ENCODE results near the gene SCYL1. TPM values are rescaled to one million over a fixed set of nuclear protein-coding genes. Genes with fewer than 3 reads are reported as not detected.

The SCYL1 gene
- total RNA-seq, 2 experiments from 2014 or later, result 59.1 to 62.1 TPM

DNA sequence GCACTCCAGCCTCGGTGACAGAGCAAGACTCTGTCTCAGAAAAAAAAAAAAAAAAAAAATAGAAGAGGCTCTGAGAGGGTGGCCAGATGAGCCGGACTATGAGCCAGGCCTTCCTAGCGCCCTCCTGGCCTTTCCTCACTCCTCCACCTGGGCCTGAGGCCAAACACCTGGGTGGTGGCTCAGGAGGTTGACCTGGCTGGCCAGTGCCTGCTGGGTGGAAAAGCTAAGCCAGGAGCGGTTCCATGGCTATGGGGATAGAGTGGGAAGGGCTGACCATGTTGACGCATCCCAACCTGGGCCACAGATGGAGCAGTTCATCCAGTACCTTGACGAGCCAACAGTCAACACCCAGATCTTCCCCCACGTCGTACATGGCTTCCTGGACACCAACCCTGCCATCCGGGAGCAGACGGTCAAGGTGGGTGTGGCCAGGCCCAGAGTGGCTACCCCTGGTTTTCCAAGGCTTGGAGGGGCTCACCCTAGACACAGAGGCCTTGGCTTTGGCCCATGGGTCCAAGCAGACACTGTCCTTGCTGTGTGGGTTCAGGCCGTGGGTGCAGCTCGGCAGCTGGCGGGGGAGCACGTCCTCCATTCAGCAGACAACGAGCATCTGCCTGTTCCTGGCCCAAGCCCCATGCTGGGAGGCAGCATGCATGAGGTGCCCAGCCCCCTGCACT is 7.6 kb downstream of the SCYL1 start:
- CTCF ChIA-PET, result interaction anchor here (1.5 kb wide), 1 partner anchor 9 kb away, joined by 8 read pairs; no protein-coding TSS in a partner anchor
- H3K4me1 Mint-ChIP-seq, result peaks cover 24% of the 10 kb centered on the region
- no peaks in the 10 kb centered on the region for H3K27me3 Mint-ChIP-seq
- POLR2A ChIA-PET, result no interaction called here
- DNase-seq, result no peak
- peak overlapping the region; percentile 5 for H3K27ac Mint-ChIP-seq
- H3K36me3 Mint-ChIP-seq (ENCODE audit: low read depth), result peaks cover 30% of the 10 kb centered on the region
- no peaks in the 10 kb centered on the region for H3K9me3 Mint-ChIP-seq
- no peak overlapping the region for H3K4me3 Mint-ChIP-seq

GRCh38 chr11:65535102-65535501 is 10.2 kb downstream of the SCYL1 start:
- POLR2A ChIA-PET, result no interaction called here
- CTCF ChIA-PET, result interaction anchor here (1.4 to 2.5 kb wide), 2 partner anchors 10 to 38 kb away, joined by 3 to 13 read pairs; partner anchors contain the start of gene SCYL1
- H3K4me3 Mint-ChIP-seq, result no peak overlapping the region
- H3K36me3 Mint-ChIP-seq (ENCODE audit: low read depth), result peaks cover 23% of the 10 kb centered on the region
- no peak overlapping the region for H3K27ac Mint-ChIP-seq
- H3K27me3 Mint-ChIP-seq, result no peaks in the 10 kb centered on the region
- H3K9me3 Mint-ChIP-seq, result no peaks in the 10 kb centered on the region
- no peak for DNase-seq
- peaks cover 7% of the 10 kb centered on the region for H3K4me1 Mint-ChIP-seq

DNA sequence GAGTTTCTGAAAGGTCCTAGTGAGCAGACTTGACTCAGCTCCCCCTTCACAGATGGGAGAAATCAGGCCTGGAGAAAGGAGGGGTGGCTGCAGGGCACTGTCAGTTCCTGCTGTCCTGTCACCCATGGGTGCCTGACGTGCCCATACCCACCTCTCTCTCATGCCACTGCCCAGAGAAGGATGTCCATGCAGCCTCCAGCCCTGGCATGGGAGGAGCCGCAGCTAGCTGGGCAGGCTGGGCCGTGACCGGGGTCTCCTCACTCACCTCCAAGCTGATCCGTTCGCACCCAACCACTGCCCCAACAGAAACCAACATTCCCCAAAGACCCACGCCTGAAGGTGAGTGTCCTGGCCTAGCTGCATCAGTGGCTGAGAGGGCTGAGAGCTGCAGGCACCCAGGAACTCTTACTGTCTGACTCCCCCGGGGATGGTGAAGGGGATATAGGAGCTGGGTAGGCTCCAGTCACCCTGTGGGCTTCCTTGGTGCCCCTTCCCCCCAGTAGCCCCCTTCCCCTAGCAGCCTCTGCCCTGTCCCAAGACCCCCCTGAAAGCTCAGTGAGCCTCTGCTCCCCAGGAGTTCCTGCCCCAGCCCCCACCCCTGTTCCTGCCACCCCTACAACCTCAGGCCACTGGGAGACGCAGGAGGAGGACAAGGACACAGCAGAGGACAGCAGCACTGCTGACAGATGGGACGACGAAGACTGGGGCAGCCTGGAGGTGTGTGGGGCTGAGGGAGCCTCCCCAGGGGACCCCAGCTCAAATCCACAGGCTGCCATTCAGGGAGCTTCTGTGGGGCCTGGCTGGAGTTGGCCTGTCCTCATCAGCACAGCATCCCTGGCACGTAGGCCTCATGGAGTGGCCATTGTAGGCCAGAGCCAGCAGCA is 11.8 kb downstream of the SCYL1 start:
- Mint-ChIP-seq H3K9me3 (no peaks in the 10 kb centered on the region), H3K36me3 (ENCODE audit: low read depth) (peaks cover 11% of the 10 kb centered on the region), H3K27ac (no peak overlapping the region), H3K4me1 (peaks cover 7% of the 10 kb centered on the region), H3K27me3 (no peaks in the 10 kb centered on the region), H3K4me3 (no peak overlapping the region)
- ChIA-PET CTCF (interaction anchor here (1.1 to 2.5 kb wide), 5 partner anchors 9 to 53 kb away, joined by 3 to 13 read pairs (median 3); partner anchors contain the start of gene SCYL1), POLR2A (no interaction called here)
- DNase-seq, result no peak

- ChIA-PET CTCF (interaction anchor here (1.1 to 5.8 kb wide), 6 partner anchors 8 to 52 kb away, joined by 3 to 75 read pairs (median 4); partner anchors contain the start of genes EHBP1L1 and SCYL1), POLR2A (no interaction called here)
- DNase-seq, result no peak
- H3K4me3 Mint-ChIP-seq, result peak overlapping the region; percentile 10
- no peaks in the 10 kb centered on the region for H3K27me3 Mint-ChIP-seq
- H3K36me3 Mint-ChIP-seq (ENCODE audit: low read depth), result peaks cover 8% of the 10 kb centered on the region
- peaks cover 12% of the 10 kb centered on the region for H3K4me1 Mint-ChIP-seq
- no peak overlapping the region for H3K27ac Mint-ChIP-seq
- no peaks in the 10 kb centered on the region for H3K9me3 Mint-ChIP-seq
These were observed 12.4 kb downstream of the SCYL1 start for GRCh38 chr11:65537296-65537597.

DNA sequence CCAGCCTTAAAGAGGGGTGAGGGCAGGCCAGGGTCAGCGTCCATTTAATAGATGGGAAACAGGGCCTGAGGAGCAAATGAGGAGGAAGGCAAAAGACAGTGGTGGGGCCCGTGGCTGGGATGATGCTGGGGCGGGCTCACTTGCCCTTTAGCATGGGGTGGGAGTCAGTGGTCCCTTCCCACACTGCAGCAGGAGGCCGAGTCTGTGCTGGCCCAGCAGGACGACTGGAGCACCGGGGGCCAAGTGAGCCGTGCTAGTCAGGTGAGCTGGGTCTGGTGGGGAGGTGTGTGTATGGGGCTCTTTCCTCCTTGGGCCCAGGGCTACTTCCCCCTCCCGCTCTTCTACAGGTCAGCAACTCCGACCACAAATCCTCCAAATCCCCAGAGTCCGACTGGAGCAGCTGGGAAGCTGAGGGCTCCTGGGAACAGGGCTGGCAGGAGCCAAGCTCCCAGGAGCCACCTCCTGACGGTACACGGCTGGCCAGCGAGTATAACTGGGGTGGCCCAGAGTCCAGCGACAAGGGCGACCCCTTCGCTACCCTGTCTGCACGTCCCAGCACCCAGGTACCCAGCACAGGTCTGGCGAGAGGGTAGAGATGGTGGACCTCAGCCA is 12.8 kb downstream of the SCYL1 start:
- POLR2A ChIA-PET, result interaction anchor here (0.6 kb wide), 1 partner anchor 11 kb away, joined by 3 read pairs; no protein-coding TSS in a partner anchor
- Mint-ChIP-seq H3K27ac (no peak overlapping the region), H3K4me1 (peaks cover 12% of the 10 kb centered on the region), H3K4me3 (peak overlapping the region; percentile 10), H3K27me3 (no peaks in the 10 kb centered on the region), H3K36me3 (ENCODE audit: low read depth) (peaks cover 4% of the 10 kb centered on the region), H3K9me3 (no peaks in the 10 kb centered on the region)
- CTCF ChIA-PET, result interaction anchor here (1.1 to 5.8 kb wide), 5 partner anchors 8 to 65 kb away, joined by 3 to 75 read pairs (median 3); partner anchors contain the start of genes EHBP1L1 and SCYL1
- DNase-seq, result no peak

DNA sequence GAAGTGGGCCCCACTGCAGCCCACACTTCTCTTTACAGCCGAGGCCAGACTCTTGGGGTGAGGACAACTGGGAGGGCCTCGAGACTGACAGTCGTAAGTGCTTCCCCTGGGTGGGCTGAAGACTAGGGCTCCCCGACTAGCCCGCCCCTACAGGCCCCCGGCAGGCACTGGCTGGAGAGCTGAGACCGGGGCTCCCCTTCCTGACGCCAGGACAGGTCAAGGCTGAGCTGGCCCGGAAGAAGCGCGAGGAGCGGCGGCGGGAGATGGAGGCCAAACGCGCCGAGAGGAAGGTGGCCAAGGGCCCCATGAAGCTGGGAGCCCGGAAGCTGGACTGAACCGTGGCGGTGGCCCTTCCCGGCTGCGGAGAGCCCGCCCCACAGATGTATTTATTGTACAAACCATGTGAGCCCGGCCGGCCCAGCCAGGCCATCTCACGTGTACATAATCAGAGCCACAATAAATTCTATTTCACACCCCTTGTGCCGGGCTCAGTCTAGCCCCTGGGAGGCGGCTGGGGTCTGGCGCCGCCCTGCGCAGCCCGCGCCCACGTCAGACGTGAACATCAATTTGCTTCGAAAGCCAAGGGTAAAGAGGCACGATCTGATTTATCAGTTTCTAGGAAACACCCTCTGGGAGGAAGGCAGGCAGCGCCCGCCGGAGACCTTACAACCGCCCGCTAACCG is 13.5 kb downstream of the SCYL1 start:
- ChIA-PET CTCF (interaction anchor here (1.1 to 5.8 kb wide), 4 partner anchors 10 to 65 kb away, joined by 3 to 75 read pairs (median 4); partner anchors contain the start of genes EHBP1L1 and SCYL1), POLR2A (interaction anchor here (0.6 kb wide), 1 partner anchor 11 kb away, joined by 3 read pairs; no protein-coding TSS in a partner anchor)
- H3K27ac Mint-ChIP-seq, result no peak overlapping the region
- H3K4me3 Mint-ChIP-seq, result no peak overlapping the region
- H3K36me3 Mint-ChIP-seq (ENCODE audit: low read depth), result peaks cover 4% of the 10 kb centered on the region
- H3K27me3 Mint-ChIP-seq, result no peaks in the 10 kb centered on the region
- no peak for DNase-seq
- H3K4me1 Mint-ChIP-seq, result peaks cover 12% of the 10 kb centered on the region
- H3K9me3 Mint-ChIP-seq, result no peaks in the 10 kb centered on the region

DNA sequence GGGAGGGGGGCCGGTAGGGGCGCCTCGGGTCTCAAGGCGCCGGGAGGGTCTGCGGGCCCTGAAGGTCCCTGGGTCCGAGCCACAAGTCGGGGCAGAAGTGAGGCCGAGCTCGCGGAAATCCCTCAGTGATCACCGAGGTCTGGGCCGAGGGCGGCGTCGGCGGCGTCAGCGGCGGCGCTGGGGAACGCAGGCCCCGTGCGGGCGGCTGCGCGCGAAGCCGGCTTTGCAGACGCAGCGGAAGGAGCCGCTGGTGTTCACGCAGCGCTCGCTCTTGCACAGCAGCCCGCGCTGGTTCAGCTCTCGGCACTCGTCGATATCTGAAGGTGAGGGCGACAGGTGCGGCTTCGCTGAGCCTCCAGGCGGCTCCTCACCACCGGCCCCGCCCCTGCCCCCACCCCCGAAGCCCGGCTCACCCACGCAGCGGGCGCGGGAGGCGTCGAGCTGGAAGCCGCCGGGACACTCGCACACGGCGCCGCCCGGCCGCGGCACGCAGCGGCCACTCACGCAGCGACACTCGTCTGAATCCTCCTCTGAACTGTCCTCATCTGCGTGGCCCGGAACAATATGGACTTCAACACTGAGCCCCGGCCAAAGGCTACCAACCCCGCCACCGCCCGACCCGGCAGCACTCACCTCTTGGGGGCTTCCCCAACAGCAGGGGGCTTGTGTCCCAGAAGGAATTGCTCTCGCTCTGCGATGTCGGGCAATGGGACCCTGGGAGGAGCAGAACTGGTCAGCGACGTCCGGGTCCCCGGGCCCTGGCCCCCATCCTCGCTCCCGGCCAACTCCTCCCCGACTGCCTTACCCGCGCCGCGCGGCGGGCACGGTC is 14.2 kb downstream of the SCYL1 start:
- DNase-seq, result no peak
- Mint-ChIP-seq H3K4me3 (no peak overlapping the region), H3K27ac (no peak overlapping the region), H3K36me3 (ENCODE audit: low read depth) (peaks cover 7% of the 10 kb centered on the region), H3K27me3 (no peaks in the 10 kb centered on the region), H3K9me3 (no peaks in the 10 kb centered on the region), H3K4me1 (peaks cover 12% of the 10 kb centered on the region)
- ChIA-PET CTCF (interaction anchor here (0.9 to 5.8 kb wide), 15 partner anchors 9 to 177 kb away, joined by 3 to 75 read pairs (median 11); partner anchors contain the start of genes FAM89B, KCNK7, LTBP3 and SCYL1), POLR2A (no interaction called here)

- CTCF ChIA-PET, result interaction anchor here (0.7 to 5.8 kb wide), 24 partner anchors 7 to 320 kb away, joined by 3 to 75 read pairs (median 6); partner anchors contain the start of genes EHBP1L1, FAM89B, KCNK7 and LTBP3
- no peaks in the 10 kb centered on the region for H3K9me3 Mint-ChIP-seq
- DNase-seq, result no peak
These were observed 14.9 kb downstream of the SCYL1 start for GRCh38 chr11:65539744-65540289.

GRCh38 chr11:65540290-65541092 is 15.6 kb downstream of the SCYL1 start:
- CTCF ChIA-PET, result interaction anchor here (0.7 to 5.8 kb wide), 34 partner anchors 8 to 505 kb away, joined by 3 to 75 read pairs (median 5); partner anchors contain the start of genes EHBP1L1, FAM89B, FIBP and KCNK7

More at GRCh38 chr11:65539744-65540289, 14.9 kb downstream of the SCYL1 start:
- Mint-ChIP-seq H3K4me3 (peak overlapping the region; percentile 78), H3K27me3 (no peaks in the 10 kb centered on the region), H3K27ac (peak overlapping the region; percentile 25), H3K4me1 (peaks cover 16% of the 10 kb centered on the region), H3K36me3 (ENCODE audit: low read depth) (peaks cover 7% of the 10 kb centered on the region)
- POLR2A ChIA-PET, result interaction anchor here (0.6 kb wide), 1 partner anchor 172 kb away, joined by 6 read pairs; no protein-coding TSS in a partner anchor

More at GRCh38 chr11:65540290-65541092, 15.6 kb downstream of the SCYL1 start:
- Mint-ChIP-seq H3K27me3 (no peaks in the 10 kb centered on the region), H3K27ac (peak overlapping the region; percentile 88), H3K4me1 (peaks cover 19% of the 10 kb centered on the region), H3K36me3 (ENCODE audit: low read depth) (peaks cover 7% of the 10 kb centered on the region), H3K4me3 (peak overlapping the region; percentile 78), H3K9me3 (no peaks in the 10 kb centered on the region)
- POLR2A ChIA-PET, result interaction anchor here (0.5 to 0.6 kb wide), 2 partner anchors 41 to 171 kb away, joined by 6 read pairs; partner anchors contain the start of gene MALAT1
- DNase-seq, result peak; percentile 87

Data from activated CD4-positive, alpha-beta T cell treated with anti-CD3 and anti-CD28 coated beads, Interleukin-2, amount 10 ng/mL, durations not matched to agents 7 days and 5 days (primary cell).